Fibroblast of villous mesenchyme (primary cell): ENCODE data around the gene CD3D. TPM values are rescaled to one million over a fixed set of nuclear protein-coding genes. Genes with fewer than 3 reads are reported as not detected.

Experiments used
- DNase-seq: peaks from one replicate; pipeline ENCODE4 v3.0.0-alpha.2; 2010; ENCODE audit warnings: low read depth
- H3K4me3 ChIP-seq: 2 replicates; pipeline ENCODE4 v1.5.1; 2011; ENCODE audit warnings: low read depth, mild to moderate bottlenecking, low read length
- CTCF ChIP-seq: IDR thresholded peaks from 2 replicates; pipeline ENCODE4 v1.5.1; 2012; ENCODE audit warnings: low read depth, mild to moderate bottlenecking, low read length; ENCODE audit not compliant: insufficient read depth
- small RNA-seq: library from RNA; depleted of rRNA; stranded (forward); fragments of <200 nt; gene quantifications from one replicate; pipeline ENCODE3, GENCODE V24; 2012
- total RNA-seq: library from RNA; depleted of rRNA; stranded (reverse); fragments of >200 nt; gene quantifications from 2 replicates; pipeline ENCODE4 v1.2.3, GENCODE V29; 2012

CD3D gene
- total RNA-seq, 1 donor = not detected

GRCh38 chr11:118291477-118292135 is 50.9 kb downstream of the CD3D start:
- TF ChIP-seq CTCF = no peak
- DNase-seq = no peak
- H3K4me3 ChIP-seq = no peak overlapping the region

- TF ChIP-seq CTCF = peak; percentile 20
- no peak for DNase-seq
Observed at GRCh38 chr11:118290923-118291322, 51.6 kb downstream of the CD3D start.

GRCh38 chr11:118289401-118289800 is 53.1 kb downstream of the CD3D start:
- no peak overlapping the region for H3K4me3 ChIP-seq
- no peak for TF ChIP-seq CTCF
- no peak for DNase-seq

More at GRCh38 chr11:118290923-118291322, 51.6 kb downstream of the CD3D start:
- H3K4me3 ChIP-seq = no peak overlapping the region

Small RNA genes within 50 kb of the gene (small RNA-seq; reads per million reads assigned to genes)
- gene AP001582.1 = not detected

Other genes starting within 250 kb of the CD3D start
- not detected in 2 replicates for gene SCN4B, start 189.9 kb downstream of the CD3D start, total RNA-seq
- gene SCN2B, start 166.1 kb downstream of the CD3D start, total RNA-seq = not detected in 2 replicates
- gene JAML, start 117.7 kb downstream of the CD3D start, total RNA-seq = not detected in 2 replicates
- 0.32 and 0.86 TPM in 2 replicates for gene MPZL3, start 90.3 kb downstream of the CD3D start, total RNA-seq
- gene MPZL2, start 78.4 kb downstream of the CD3D start, total RNA-seq = not detected in 2 replicates
- not detected in 2 replicates for gene CD3E, start 38.0 kb downstream of the CD3D start, total RNA-seq
- gene CD3G, start 1.6 kb upstream of the CD3D start, total RNA-seq = not detected in 2 replicates
- 50.3 and 58.3 TPM in 2 replicates for gene UBE4A, start 16.9 kb upstream of the CD3D start, total RNA-seq
- 34.1 and 44.0 TPM in 2 replicates for gene ATP5MG, start 58.9 kb upstream of the CD3D start, total RNA-seq
- 39.6 and 47.1 TPM in 2 replicates for gene KMT2A, start 93.8 kb upstream of the CD3D start, total RNA-seq
- 0.97 and 1.7 TPM in 2 replicates for gene TTC36, start 184.8 kb upstream of the CD3D start, total RNA-seq
- 25.8 and 35.4 TPM in 2 replicates for gene TMEM25, start 188.5 kb upstream of the CD3D start, total RNA-seq
- gene IFT46, start 223.2 kb upstream of the CD3D start, total RNA-seq = 22.9 and 27.2 TPM in 2 replicates
- gene ARCN1, start 229.7 kb upstream of the CD3D start, total RNA-seq = 180 and 248 TPM in 2 replicates